ENCODE data around the gene PRKAR1B. TPM values are rescaled to one million over a fixed set of nuclear protein-coding genes. Genes with fewer than 3 reads are reported as not detected.
A peak's percentile ranks its signal among the peaks of the same experiment; 100 is the strongest.

The PRKAR1B gene
- polyA plus RNA-seq, 6 donors from 2014 or later: 2.9 to 5.9 (median 4.2) TPM

GRCh38 chr7:594212-594913 lies 132.7 kb downstream of the PRKAR1B start:
- DNase-seq (no peak), ATAC-seq (ENCODE audit: low read depth in 2 of 2) (no peak)
- H3K4me1 Mint-ChIP-seq: peaks cover 20 to 31% (median 20%) of the 10 kb centered on the region in 3 donors
- H3K4me3 Mint-ChIP-seq: peak overlapping the region in 1 of 8 donors; percentile 26
- H3K36me3 Mint-ChIP-seq: no peaks in the 10 kb centered on the region
- H3K9me3 Mint-ChIP-seq: peaks cover 0 to 2% (median 0%) of the 10 kb centered on the region in 7 donors
- H3K27me3 Mint-ChIP-seq: no peaks in the 10 kb centered on the region
- no peak overlapping the region for H3K27ac Mint-ChIP-seq

GRCh38 chr7:593324-594115 lies 133.6 kb downstream of the PRKAR1B start:
- ATAC-seq (ENCODE audit: low read depth in 2 of 2) (peak in 1 of 2 donors; percentile 28), DNase-seq (peak; percentile 21)
- Mint-ChIP-seq H3K4me1 (peaks cover 20 to 33% (median 23%) of the 10 kb centered on the region in 3 donors), H3K27me3 (no peaks in the 10 kb centered on the region), H3K9me3 (peaks cover 0 to 5% (median 0%) of the 10 kb centered on the region in 7 donors), H3K36me3 (peaks cover 0 to 7% of the 10 kb centered on the region in 2 donors), H3K4me3 (peak overlapping the region in 5 of 8 donors; percentile 42 to 81 (median 73)), H3K27ac (peak overlapping the region in 2 of 6 donors; percentile 37 to 73)

GRCh38 chr7:591856-592628 lies 135.0 kb downstream of the PRKAR1B start:
- peaks cover 20 to 38% (median 25%) of the 10 kb centered on the region in 3 donors for H3K4me1 Mint-ChIP-seq
- DNase-seq: no peak
- peaks cover 0 to 10% (median 0%) of the 10 kb centered on the region in 7 donors for H3K9me3 Mint-ChIP-seq
- H3K27ac Mint-ChIP-seq: peak overlapping the region in 1 of 6 donors; percentile 8
- no peaks in the 10 kb centered on the region for H3K27me3 Mint-ChIP-seq
- peaks cover 0 to 14% of the 10 kb centered on the region in 2 donors for H3K36me3 Mint-ChIP-seq
- ATAC-seq (ENCODE audit: low read depth in 2 of 2): no peak
- peak overlapping the region in 2 of 8 donors; percentile 15 to 40 for H3K4me3 Mint-ChIP-seq

GRCh38 chr7:590731-591551 lies 136.1 kb downstream of the PRKAR1B start:
- H3K9me3 Mint-ChIP-seq: peaks cover 0 to 13% (median 2%) of the 10 kb centered on the region in 7 donors
- peaks cover 20 to 34% (median 27%) of the 10 kb centered on the region in 3 donors for H3K4me1 Mint-ChIP-seq
- H3K4me3 Mint-ChIP-seq: no peak overlapping the region
- peaks cover 0 to 19% of the 10 kb centered on the region in 2 donors for H3K36me3 Mint-ChIP-seq
- H3K27ac Mint-ChIP-seq: peak overlapping the region in 2 of 6 donors; percentile 69 to 92
- no peak for DNase-seq
- ATAC-seq (ENCODE audit: low read depth in 2 of 2): no peak
- no peaks in the 10 kb centered on the region for H3K27me3 Mint-ChIP-seq

- Mint-ChIP-seq H3K4me3 (no peak overlapping the region), H3K4me1 (peaks cover 16 to 25% (median 24%) of the 10 kb centered on the region in 3 donors), H3K27ac (peak overlapping the region in 1 of 6 donors; percentile 78), H3K36me3 (peaks cover 0 to 22% of the 10 kb centered on the region in 2 donors), H3K9me3 (peaks cover 0 to 14% (median 4%) of the 10 kb centered on the region in 7 donors), H3K27me3 (no peaks in the 10 kb centered on the region)
- no peak for DNase-seq
- no peak for ATAC-seq (ENCODE audit: low read depth in 2 of 2)
These were observed 137.1 kb downstream of the PRKAR1B start for GRCh38 chr7:589781-590575.

GRCh38 chr7:587767-588166 lies 139.3 kb downstream of the PRKAR1B start:
- Mint-ChIP-seq H3K9me3 (peaks cover 0 to 14% (median 4%) of the 10 kb centered on the region in 7 donors), H3K36me3 (peaks cover 0 to 29% of the 10 kb centered on the region in 2 donors), H3K4me1 (peaks cover 10 to 20% (median 11%) of the 10 kb centered on the region in 3 donors), H3K27ac (peak overlapping the region in 2 of 6 donors; percentile 11 to 92), H3K27me3 (no peaks in the 10 kb centered on the region), H3K4me3 (no peak overlapping the region)
- ATAC-seq (ENCODE audit: low read depth in 2 of 2) (no peak), DNase-seq (no peak)

GRCh38 chr7:586494-586893 lies 140.6 kb downstream of the PRKAR1B start:
- Mint-ChIP-seq H3K9me3 (peaks cover 0 to 14% (median 4%) of the 10 kb centered on the region in 7 donors), H3K36me3 (peaks cover 0 to 29% of the 10 kb centered on the region in 2 donors), H3K4me1 (peaks cover 6 to 17% (median 7%) of the 10 kb centered on the region in 3 donors), H3K4me3 (no peak overlapping the region), H3K27me3 (no peaks in the 10 kb centered on the region), H3K27ac (no peak overlapping the region)
- DNase-seq (no peak), ATAC-seq (ENCODE audit: low read depth in 2 of 2) (no peak)

GRCh38 chr7:585873-586272 lies 141.2 kb downstream of the PRKAR1B start:
- peaks cover 6 to 17% (median 7%) of the 10 kb centered on the region in 3 donors for H3K4me1 Mint-ChIP-seq
- no peak overlapping the region for H3K4me3 Mint-ChIP-seq
- H3K9me3 Mint-ChIP-seq: peaks cover 0 to 14% (median 4%) of the 10 kb centered on the region in 7 donors
- no peak for DNase-seq
- H3K36me3 Mint-ChIP-seq: peaks cover 0 to 29% of the 10 kb centered on the region in 2 donors
- no peaks in the 10 kb centered on the region for H3K27me3 Mint-ChIP-seq
- no peak for ATAC-seq (ENCODE audit: low read depth in 2 of 2)
- peak overlapping the region in 1 of 6 donors; percentile 64 for H3K27ac Mint-ChIP-seq

- H3K4me3 Mint-ChIP-seq: no peak overlapping the region
- peaks cover 6 to 17% (median 7%) of the 10 kb centered on the region in 3 donors for H3K4me1 Mint-ChIP-seq
- H3K36me3 Mint-ChIP-seq: peaks cover 0 to 29% of the 10 kb centered on the region in 2 donors
- H3K27ac Mint-ChIP-seq: no peak overlapping the region
- DNase-seq (no peak), ATAC-seq (ENCODE audit: low read depth in 2 of 2) (no peak)
- no peaks in the 10 kb centered on the region for H3K27me3 Mint-ChIP-seq
- H3K9me3 Mint-ChIP-seq: peaks cover 0 to 14% (median 4%) of the 10 kb centered on the region in 7 donors
These were observed 141.8 kb downstream of the PRKAR1B start for GRCh38 chr7:585229-585711.

GRCh38 chr7:584820-585219 lies 142.3 kb downstream of the PRKAR1B start:
- Mint-ChIP-seq H3K27me3 (no peaks in the 10 kb centered on the region), H3K4me1 (peaks cover 6 to 17% (median 7%) of the 10 kb centered on the region in 3 donors), H3K4me3 (no peak overlapping the region), H3K9me3 (peaks cover 0 to 14% (median 4%) of the 10 kb centered on the region in 7 donors), H3K27ac (no peak overlapping the region), H3K36me3 (peaks cover 0 to 29% of the 10 kb centered on the region in 2 donors)
- DNase-seq (no peak), ATAC-seq (ENCODE audit: low read depth in 2 of 2) (no peak)

GRCh38 chr7:584122-584465 lies 143.0 kb downstream of the PRKAR1B start:
- H3K27me3 Mint-ChIP-seq: no peaks in the 10 kb centered on the region
- H3K9me3 Mint-ChIP-seq: peaks cover 0 to 14% (median 4%) of the 10 kb centered on the region in 7 donors
- H3K4me3 Mint-ChIP-seq: no peak overlapping the region
- peak overlapping the region in 1 of 6 donors; percentile 82 for H3K27ac Mint-ChIP-seq
- DNase-seq: no peak
- ATAC-seq (ENCODE audit: low read depth in 2 of 2): no peak
- peaks cover 6 to 17% (median 7%) of the 10 kb centered on the region in 3 donors for H3K4me1 Mint-ChIP-seq
- H3K36me3 Mint-ChIP-seq: peaks cover 0 to 28% of the 10 kb centered on the region in 2 donors

All from naive B cell (primary cell).